Measurements from ENCODE around the gene SCGB3A2.

DNA sequence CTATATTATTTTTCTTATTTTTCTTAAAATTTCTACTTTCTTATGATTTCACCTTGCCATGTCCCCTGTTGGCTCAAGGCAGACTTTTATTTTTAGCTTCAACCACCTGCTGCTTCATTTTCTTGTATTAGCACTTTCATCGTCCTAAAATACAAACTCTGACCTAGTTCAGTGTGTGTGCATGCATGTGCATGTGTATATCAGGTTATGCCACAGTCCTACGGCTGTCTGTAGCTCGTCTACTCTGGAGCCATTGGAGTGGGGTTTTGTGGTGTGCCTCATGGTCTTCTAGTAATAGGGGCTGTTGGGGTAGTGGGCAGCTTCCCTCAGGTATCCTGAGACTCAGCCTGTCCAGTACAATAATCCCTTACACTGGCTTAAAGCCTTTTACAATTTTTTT, 33.7 kb upstream of the SCGB3A2 start:
- TF ChIP-seq, protein P1, sequence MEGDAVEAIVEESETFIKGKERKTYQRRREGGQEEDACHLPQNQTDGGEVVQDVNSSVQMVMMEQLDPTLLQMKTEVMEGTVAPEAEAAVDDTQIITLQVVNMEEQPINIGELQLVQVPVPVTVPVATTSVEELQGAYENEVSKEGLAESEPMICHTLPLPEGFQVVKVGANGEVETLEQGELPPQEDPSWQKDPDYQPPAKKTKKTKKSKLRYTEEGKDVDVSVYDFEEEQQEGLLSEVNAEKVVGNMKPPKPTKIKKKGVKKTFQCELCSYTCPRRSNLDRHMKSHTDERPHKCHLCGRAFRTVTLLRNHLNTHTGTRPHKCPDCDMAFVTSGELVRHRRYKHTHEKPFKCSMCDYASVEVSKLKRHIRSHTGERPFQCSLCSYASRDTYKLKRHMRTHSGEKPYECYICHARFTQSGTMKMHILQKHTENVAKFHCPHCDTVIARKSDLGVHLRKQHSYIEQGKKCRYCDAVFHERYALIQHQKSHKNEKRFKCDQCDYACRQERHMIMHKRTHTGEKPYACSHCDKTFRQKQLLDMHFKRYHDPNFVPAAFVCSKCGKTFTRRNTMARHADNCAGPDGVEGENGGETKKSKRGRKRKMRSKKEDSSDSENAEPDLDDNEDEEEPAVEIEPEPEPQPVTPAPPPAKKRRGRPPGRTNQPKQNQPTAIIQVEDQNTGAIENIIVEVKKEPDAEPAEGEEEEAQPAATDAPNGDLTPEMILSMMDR (IDR thresholded peaks at IDR 0.05; ENCODE audit: poor library complexity, severe bottlenecking): no peak
- TF ChIP-seq EP300 (conservative IDR thresholded peaks at IDR 0.05; ENCODE audit: poor library complexity, severe bottlenecking): no peak
- TF ChIP-seq POLR2AphosphoS5 (IDR thresholded peaks at IDR 0.05): no peak
- no peak for TF ChIP-seq EZH2 (IDR thresholded peaks at IDR 0.05; ENCODE audit: borderline replicate concordance, insufficient read depth, low read length, poor library complexity, severe bottlenecking)
